ENCODE results near the gene ZNF605. TPM values are rescaled to one million over a fixed set of nuclear protein-coding genes. Genes with fewer than 3 reads are reported as not detected.

ZNF605 gene
- total and polyA plus RNA-seq, 2 of the 8 experiments (the other 6 are each of a cell fraction or from before 2014, with no cell fraction given) = 3.6 to 20.3 TPM

GRCh38 chr12:132952371-132953162 is 3.5 kb downstream of the ZNF605 start (continued):
- TF ChIP-seq POLR2A (IDR thresholded peaks at IDR 0.05; ENCODE audit: control extremely low read depth in 1 of 2, low read depth in 2 of 2, low read length in 2 of 2) (no peak), NRF1 (IDR thresholded peaks at IDR 0.05; ENCODE audit: low read depth, low read length) (no peak), EGR1 (IDR thresholded peaks at IDR 0.05; ENCODE audit: borderline replicate concordance, low read depth, low read length) (no peak), E2F6 (IDR thresholded peaks at IDR 0.05) (no peak), BACH1 (IDR thresholded peaks at IDR 0.05; ENCODE audit: low read length) (no peak), CBX5 (IDR thresholded peaks at IDR 0.05; ENCODE audit: low read depth, low read length) (no peak), EP300 (IDR thresholded peaks at IDR 0.05; ENCODE audit: borderline replicate concordance in 1 of 2, low read depth in 2 of 2, low read length in 2 of 2) (no peak), ASH2L (IDR thresholded peaks at IDR 0.05; ENCODE audit: low read length) (no peak)
